Muscle of leg (tissue), 11 donors: ENCODE data around the gene GRAP. TPM values are rescaled to one million over a fixed set of nuclear protein-coding genes. Genes with fewer than 3 reads are reported as not detected.

Experiments
- DNase-seq: peaks from one replicate; pipeline ENCODE4 v3.0.0; 2013
- H3K27ac ChIP-seq: one replicate; pipeline ENCODE4 v1.5.1; 2013; ENCODE audit warnings: mild to moderate bottlenecking, low read length, control low read depth
- H3K27me3 ChIP-seq: one replicate; pipeline ENCODE4 v1.6.1; 2013; ENCODE audit warnings: low read length; ENCODE audit not compliant: control insufficient read depth, insufficient read depth
- H3K36me3 ChIP-seq: one replicate; pipeline ENCODE4 v1.6.1; 2013; ENCODE audit warnings: low read length; ENCODE audit not compliant: control insufficient read depth, insufficient read depth
- H3K4me1 ChIP-seq: one replicate; pipeline ENCODE4 v1.6.1; 2013; ENCODE audit warnings: low read length; ENCODE audit not compliant: control insufficient read depth, insufficient read depth
- H3K4me3 ChIP-seq: one replicate; pipeline ENCODE4 v1.5.1; 2013; ENCODE audit warnings: low read length, control low read depth
- H3K9me3 ChIP-seq: replicated peaks from 2 replicates; pipeline ENCODE4 v1.6.1; 2013; ENCODE audit warnings: low read depth, low read length; ENCODE audit not compliant: control insufficient read depth
- WGBS: methylation state at CpG from one replicate; pipeline ENCODE4 v1.1.5; 2013; ENCODE audit warnings: missing lambda C conversion rate; ENCODE audit not compliant: insufficient coverage; 5-methylcytosine and 5-hydroxymethylcytosine counted together
- polyA plus RNA-seq, 8 donors: library from polyadenylated mRNA; unstranded; fragments of 120-200 nt; gene quantifications; one replicate each; pipeline versions ENCODE4 v1.2.1 to v1.2.3, GENCODE V29; 2013; ENCODE audit warnings: inconsistent platforms in 1 of 8, low replicate concordance in 1 of 8; ENCODE audit not compliant: insufficient read length in 8 of 8, insufficient read depth in 1 of 8
- total RNA-seq: library from RNA; stranded (reverse); fragments of 120-200 nt; gene quantifications from one replicate; pipeline ENCODE4 v1.2.4, GENCODE V29; 2013

GRAP gene
- total and polyA plus RNA-seq, 9 donors: 2.4 to 4.0 (median 3.2) TPM

GRCh38 chr17:18974407-18975149, 72.2 kb downstream of the GRAP start:
- Histone ChIP-seq H3K9me3 (no peaks in the 10 kb centered on the region), H3K36me3 (no peaks in the 10 kb centered on the region), H3K4me3 (no peak overlapping the region), H3K27me3 (no peaks in the 10 kb centered on the region), H3K27ac (no peak overlapping the region), H3K4me1 (no peaks in the 10 kb centered on the region)
- no peak for DNase-seq
- 75% methylated on average over 10 of the region's 10 CpGs for whole genome bisulfite sequencing

GRCh38 chr17:18971801-18972200, 75.0 kb downstream of the GRAP start:
- H3K27ac ChIP-seq: no peak overlapping the region
- peaks cover 22% of the 10 kb centered on the region for H3K4me1 ChIP-seq
- no peak overlapping the region for H3K4me3 ChIP-seq
- WGBS: 60% methylated on average over 1 of the region's 7 CpGs
- H3K9me3 ChIP-seq: no peaks in the 10 kb centered on the region
- H3K36me3 ChIP-seq: no peaks in the 10 kb centered on the region
- no peak for DNase-seq
- no peaks in the 10 kb centered on the region for H3K27me3 ChIP-seq

Other genes with a start within 250 kb of the GRAP start
- 32.1 TPM for gene PRPSAP2, start 188.8 kb downstream of the GRAP start, total RNA-seq
- 10 to 100 TPM; 21.9 to 28.3 (median 25.4) TPM for gene PRPSAP2, start 188.8 kb downstream of the GRAP start, polyA plus RNA-seq
- gene SLC5A10, start 94.8 kb downstream of the GRAP start, total RNA-seq: not detected
- under 1 TPM in 6 of 8 donors, not detected in 2; 0.05 to 0.19 (median 0.06) TPM for gene SLC5A10, start 94.8 kb downstream of the GRAP start, polyA plus RNA-seq
- gene FAM83G, start 42.2 kb downstream of the GRAP start, total RNA-seq: 0.27 TPM
- gene FAM83G, start 42.2 kb downstream of the GRAP start, polyA plus RNA-seq: 1 to 10 TPM in 1 of 8 donors, under 1 TPM in 7; 0.11 to 1.4 (median 0.22) TPM
- gene GRAPL, start 80.6 kb upstream of the GRAP start, total RNA-seq: 1.1 TPM
- 1 to 10 TPM in 7 of 8 donors, under 1 TPM in 1; 0.76 to 3.2 (median 2.2) TPM for gene GRAPL, start 80.6 kb upstream of the GRAP start, polyA plus RNA-seq
- gene EPN2, start 190.4 kb upstream of the GRAP start, total RNA-seq: 19.7 TPM
- 10 to 100 TPM; 18.2 to 36.4 (median 26.1) TPM for gene EPN2, start 190.4 kb upstream of the GRAP start, polyA plus RNA-seq